IMR-90 (cell line): ENCODE results near the gene RMI1. TPM values are rescaled to one million over a fixed set of nuclear protein-coding genes. Genes with fewer than 3 reads are reported as not detected.

Experiments used
- ATAC-seq: fragments of 200-7000 bp; cut with Tn5 transposase; 2 replicates; pipeline ENCODE4 v1.9.1; 2020; ENCODE audit warnings: low read depth, mild to moderate bottlenecking, moderate library complexity
- Bru-seq: library from RNA; stranded (reverse); fragments of 400-500 nt; gene quantifications from one replicate; lab custom pipeline; 2021; lab: Mats Ljungman, UMichigan
- BruChase-seq, 2 experiments: library from RNA; stranded (reverse); fragments of 400-500 nt; gene quantifications; one replicate each; lab custom pipeline; 2021; lab: Mats Ljungman, UMichigan
- BruUV-seq: library from RNA; stranded (reverse); fragments of 400-500 nt; replicated peaks from 2 replicates; lab custom pipeline; 2021; lab: Mats Ljungman, UMichigan
- CTCF ChIA-PET: fragments of 300-600 bp; formaldehyde crosslinking; extraction: SDS; loops from one replicate; lab custom pipeline; 2021; ENCODE audit warnings: antibody characterized with exemption; lab: Yijun Ruan, JAX
- POLR2A ChIA-PET: fragments of 300-600 bp; sonication (Branson Sonifier 250); formaldehyde crosslinking; loops from one replicate; lab custom pipeline; 2022; ENCODE audit warnings: antibody characterized with exemption; ENCODE audit not compliant: unreplicated experiment; lab: Charles Lee
- DNase-seq: peaks from one replicate; pipeline ENCODE4 v3.0.0; 2013
- H2AFZ ChIP-seq: replicated peaks from 2 replicates; pipeline ENCODE3; 2013; ENCODE audit warnings: low read length, mild to moderate bottlenecking; ENCODE audit not compliant: poor library complexity
- H2AK5ac ChIP-seq: 2 replicates; pipeline ENCODE4 v1.6.1; 2013; ENCODE audit warnings: low read depth, low read length, inconsistent platforms
- H2AK9ac ChIP-seq: replicated peaks from 2 replicates; pipeline ENCODE3; 2013; ENCODE audit warnings: mild to moderate bottlenecking, low read depth, low read length, moderate library complexity; ENCODE audit not compliant: poor library complexity
- H2BK120ac ChIP-seq: 2 replicates; pipeline ENCODE4 v1.6.1; 2013; ENCODE audit warnings: low read depth, low read length, inconsistent platforms
- H2BK15ac ChIP-seq: 3 replicates; pipeline ENCODE4 v1.6.1; 2013; ENCODE audit warnings: low read depth, low read length, inconsistent platforms
- H2BK20ac ChIP-seq: 2 replicates; pipeline ENCODE4 v1.6.1; 2013; ENCODE audit warnings: low read depth, mild to moderate bottlenecking, inconsistent platforms, low read length, moderate library complexity
- H2BK5ac ChIP-seq: 2 replicates; pipeline ENCODE4 v1.6.1; 2013; ENCODE audit warnings: mild to moderate bottlenecking, low read depth, low read length, inconsistent platforms; ENCODE audit not compliant: poor library complexity, severe bottlenecking
- H3K14ac ChIP-seq: replicated peaks from 2 replicates; pipeline ENCODE4 v1.6.1; 2013; ENCODE audit warnings: low read depth, low read length, inconsistent platforms
- H3K18ac ChIP-seq: 2 replicates; pipeline ENCODE4 v1.6.1; 2013; ENCODE audit warnings: low read depth, low read length, control low read depth
- H3K23ac ChIP-seq: 2 replicates; pipeline ENCODE4 v1.6.1; 2013; ENCODE audit warnings: low read depth, low read length, inconsistent platforms
- H3K27ac ChIP-seq: 2 replicates; pipeline ENCODE4 v1.5.1; 2013; ENCODE audit warnings: mild to moderate bottlenecking, control low read depth, low read length; ENCODE audit not compliant: insufficient read depth
- H3K27me3 ChIP-seq: 2 replicates; pipeline ENCODE4 v1.6.1; 2013; ENCODE audit warnings: low read length; ENCODE audit not compliant: control insufficient read depth, insufficient read depth
- H3K36me3 ChIP-seq: 2 replicates; pipeline ENCODE4 v1.6.1; 2013; ENCODE audit warnings: low read length, mixed read lengths; ENCODE audit not compliant: control insufficient read depth, insufficient read depth
- H3K4ac ChIP-seq: 2 replicates; pipeline ENCODE4 v1.6.1; 2013; ENCODE audit warnings: low read depth, low read length, inconsistent platforms
- H3K4me1 ChIP-seq: 2 replicates; pipeline ENCODE4 v1.6.1; 2013; ENCODE audit warnings: low read length, mixed read lengths; ENCODE audit not compliant: control insufficient read depth, insufficient read depth
- H3K4me2 ChIP-seq: 2 replicates; pipeline ENCODE4 v1.6.1; 2013; ENCODE audit warnings: low read depth, mild to moderate bottlenecking, control low read depth, low read length, moderate library complexity
- H3K4me3 ChIP-seq: 2 replicates; pipeline ENCODE4 v1.5.1; 2013; ENCODE audit warnings: low read depth, mild to moderate bottlenecking, control low read depth, low read length, moderate library complexity; ENCODE audit not compliant: insufficient read depth
- H3K56ac ChIP-seq: 2 replicates; pipeline ENCODE4 v1.6.1; 2013; ENCODE audit warnings: low read length, inconsistent platforms; ENCODE audit not compliant: insufficient read depth; ENCODE audit errors: extremely low read depth
- H3K79me1 ChIP-seq, 2 experiments: 2 replicates each; pipeline ENCODE4 v1.6.1; 2013; ENCODE audit warnings: low read length in 2 of 2, inconsistent platforms in 1 of 2, low read depth in 1 of 2
- H3K9ac ChIP-seq: 2 replicates; pipeline ENCODE4 v1.6.1; 2013; ENCODE audit warnings: low read depth, low read length, control low read depth
- H3K9me1 ChIP-seq: 2 replicates; pipeline ENCODE4 v1.6.1; 2013; ENCODE audit warnings: low read length, inconsistent platforms; ENCODE audit not compliant: insufficient read depth
- H3K9me3 ChIP-seq: 2 replicates; pipeline ENCODE4 v1.6.1; 2013; ENCODE audit warnings: low read length; ENCODE audit not compliant: control insufficient read depth, insufficient read depth
- H4K20me1 ChIP-seq: 2 replicates; pipeline ENCODE4 v1.6.1; 2013; ENCODE audit warnings: low read length, inconsistent platforms; ENCODE audit not compliant: insufficient read depth
- H4K5ac ChIP-seq: 2 replicates; pipeline ENCODE4 v1.6.1; 2013; ENCODE audit warnings: mild to moderate bottlenecking, low read depth, low read length, control low read depth
- H4K8ac ChIP-seq, 2 experiments: 2 replicates each; pipeline ENCODE4 v1.6.1; 2013; ENCODE audit warnings: low read depth in 2 of 2, low read length in 2 of 2, control low read depth in 1 of 2, inconsistent platforms in 1 of 2
- H4K91ac ChIP-seq: 2 replicates; pipeline ENCODE4 v1.6.1; 2013; ENCODE audit warnings: low read depth, low read length, inconsistent platforms; ENCODE audit not compliant: insufficient read depth
- BHLHE40 ChIP-seq: fragments of 150-350 bp; IDR thresholded peaks from 2 replicates; pipeline ENCODE4 v1.6.1; 2016; ENCODE audit warnings: mild to moderate bottlenecking, low read depth, low read length
- CEBPB ChIP-seq: IDR thresholded peaks from 2 replicates; pipeline ENCODE4 v1.6.1; 2012; ENCODE audit warnings: low read depth, low read length, improper control_type of control experiment
- FOS ChIP-seq: fragments of 150-350 bp; IDR thresholded peaks from 2 replicates; pipeline ENCODE4 v1.6.1; 2016; ENCODE audit warnings: low read depth, low read length
- MAFK ChIP-seq: IDR thresholded peaks from 2 replicates; pipeline ENCODE4 v1.6.1; 2012; ENCODE audit warnings: low read depth, low read length, improper control_type of control experiment
- MAZ ChIP-seq: IDR thresholded peaks from 2 replicates; pipeline ENCODE4 v1.6.1; 2012; ENCODE audit warnings: low read depth, mild to moderate bottlenecking, low read length, improper control_type of control experiment, moderate library complexity, borderline replicate concordance
- MXI1 ChIP-seq: IDR thresholded peaks from 2 replicates; pipeline ENCODE4 v1.6.1; 2012; ENCODE audit warnings: low read depth, mild to moderate bottlenecking, low read length, moderate library complexity, borderline replicate concordance
- NFE2L2 ChIP-seq: fragments of 150-350 bp; IDR thresholded peaks from 2 replicates; pipeline ENCODE4 v1.6.1; 2016; ENCODE audit warnings: low read depth, mild to moderate bottlenecking, low read length
- RAD21 ChIP-seq: IDR thresholded peaks from 2 replicates; pipeline ENCODE4 v1.6.1; 2012; ENCODE audit warnings: low read length, improper control_type of control experiment
- RCOR1 ChIP-seq: IDR thresholded peaks from 2 replicates; pipeline ENCODE4 v1.6.1; 2012; ENCODE audit warnings: mild to moderate bottlenecking, low read length, improper control_type of control experiment; ENCODE audit not compliant: insufficient replicate concordance
- RFX5 ChIP-seq: IDR thresholded peaks from 2 replicates; pipeline ENCODE4 v1.8.0; 2012; ENCODE audit warnings: low read depth, mild to moderate bottlenecking, low read length, moderate library complexity
- SMC3 ChIP-seq: fragments of 150-350 bp; IDR thresholded peaks from 2 replicates; pipeline ENCODE4 v1.6.1; 2016; ENCODE audit warnings: low read depth, mild to moderate bottlenecking, antibody characterized with exemption, low read length, moderate library complexity
- WGBS, 2 experiments: methylation state at CpG; one replicate each; pipeline versions ENCODE4 v1.1.5 to v1.1.7; 2013; ENCODE audit warnings: missing lambda C conversion rate in 2 of 2; ENCODE audit not compliant: insufficient read length in 1 of 2; ENCODE audit errors: extremely low coverage in 2 of 2; 5-methylcytosine and 5-hydroxymethylcytosine counted together
- dilution Hi-C: fragments of 300-500 bp; cut with HindIII; formaldehyde crosslinking; loops from one replicate; pipeline ENCODE4 v1.14.3; 2018; ENCODE audit warnings: low sequenced_read_pairs; ENCODE audit not compliant: unreplicated experiment
- in situ Hi-C: fragments of 300-500 bp; cut with MboI; formaldehyde crosslinking; loops from 3 replicates; pipeline ENCODE4 v1.14.3; 2019; ENCODE audit warnings: low sequenced_read_pairs, inconsistent platforms, mixed read lengths
- intact Hi-C: fragments of 100-400 bp; cut with micrococcal nuclease; formaldehyde crosslinking; loops from 2 replicates; pipeline ENCODE4 v1.10.0; 2022
- long read RNA-seq: library from polyadenylated mRNA; unstranded; transcript quantifications from one replicate; pipeline ENCODE4 v2.0.0, GENCODE V29; 2021; ENCODE audit not compliant: unreplicated experiment
- polyA plus RNA-seq, 3 experiments: library from polyadenylated mRNA; depleted of rRNA; stranded (reverse); fragments of >200 nt; gene quantifications; 2 replicates each; pipeline ENCODE4 v1.2.3, GENCODE V29; 2012; ENCODE audit warnings: low replicate concordance in 1 of 3
- total RNA-seq: library from RNA; depleted of rRNA; stranded (reverse); fragments of >200 nt; gene quantifications from 2 replicates; pipeline ENCODE4 v1.2.3, GENCODE V29; 2012; rRNA removed
- TF ChIP-seq, protein P1 (sequence below): fragments of 150-350 bp; IDR thresholded peaks from 2 replicates; pipeline ENCODE4 v1.6.1; 2017; ENCODE audit warnings: mild to moderate bottlenecking, antibody characterized with exemption, low read length, low read depth
- TF ChIP-seq, protein P2 (sequence below): fragments of 150-350 bp; IDR thresholded peaks from 2 replicates; pipeline ENCODE4 v1.6.1; 2016; ENCODE audit warnings: low read depth, mild to moderate bottlenecking, low read length, moderate library complexity, borderline replicate concordance

RMI1 gene
- total RNA-seq (6.8 and 12.8 TPM in 2 replicates), polyA plus RNA-seq (2012; rRNA removed) (2.7 and 4.4 TPM in 2 replicates), Bru-seq, nascent RNA (percentile 57 among the genes with signal in this experiment), BruChase-seq, experiment 1, labeled RNA remaining after a 6-hour chase (percentile 68 among the genes with signal in this experiment), BruChase-seq, experiment 2, labeled RNA remaining after a 2-hour chase (percentile 70 among the genes with signal in this experiment)
- 0.38 and 0.65 TPM in 2 replicates for polyA plus RNA-seq (2012; cell fraction: cytosol; rRNA removed)
- 0.11 and 1.7 TPM in 2 replicates for polyA plus RNA-seq (2012; cell fraction: nucleus; rRNA removed; ENCODE audit: low replicate concordance)
- long read RNA-seq, transcript RMI1-202 (3 exons, 1,553 nt) = major isoform, 5 of 9 reads
- long read RNA-seq, partial matches to known transcripts = 0 of 9 reads
- long read RNA-seq, other reads (novel, unspliced or antisense) = 4 of 9 reads

DNA sequence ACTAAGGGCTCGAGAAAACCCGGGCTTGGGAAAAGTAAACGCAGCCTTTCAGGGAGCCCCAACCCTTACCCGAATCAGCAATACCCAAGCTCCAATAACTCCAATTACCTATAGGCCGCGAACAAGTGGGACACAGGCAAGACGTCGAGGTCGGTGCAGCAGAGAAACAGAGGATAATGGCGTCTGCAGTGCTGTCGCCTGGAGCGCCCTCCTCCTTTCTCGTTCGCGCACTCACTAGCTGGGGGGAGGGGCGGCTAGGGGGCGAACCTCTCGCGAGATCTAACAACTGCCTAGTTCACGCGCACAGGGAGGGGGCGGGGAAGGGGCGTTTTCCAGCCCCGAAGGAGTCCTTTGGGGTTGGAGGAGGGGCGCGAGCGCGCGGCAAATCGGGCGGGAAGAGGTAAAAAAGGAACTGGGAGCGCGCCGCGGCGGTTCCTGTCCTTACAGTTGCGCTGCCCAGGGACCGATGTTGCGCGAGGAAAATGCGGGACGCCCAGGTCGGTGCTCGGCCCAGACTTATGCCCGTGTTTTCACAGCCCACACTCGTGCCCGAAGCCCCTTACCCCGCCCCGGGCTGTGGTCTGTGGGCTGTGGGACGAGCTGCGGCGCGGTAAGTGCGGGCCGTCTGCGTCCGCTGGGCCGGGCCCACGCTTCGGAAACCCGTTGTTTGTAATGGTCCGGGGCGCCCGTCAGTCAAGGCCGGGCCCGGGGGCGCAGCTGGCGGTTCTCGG is at the start of gene RMI1:
Gene RMI1, plus strand, starts transcription at position 411 of the 731 bp plus-strand sequence. CDS start 20,182 bp downstream, outside the sequence.
- CTCF ChIA-PET = interaction anchor here (1.1 kb wide), 1 partner anchor 334 kb away, joined by 3 read pairs; no protein-coding TSS in a partner anchor
- peak; percentile 88 for ATAC-seq
- TF ChIP-seq MXI1 (peak; percentile 69; the same call in 1 of the 2 replicates), MAZ (peak; percentile 90; the same call in 1 of the 2 replicates), FOS (no peak), CEBPB (no peak), NFE2L2 (no peak), RAD21 (no peak), RFX5 (0 out of 2 replicates have a peak, but pooled peaks have one; percentile 7), BHLHE40 (no peak), RCOR1 (no peak), MAFK (no peak), SMC3 (no peak)
- TF ChIP-seq, protein P1, sequence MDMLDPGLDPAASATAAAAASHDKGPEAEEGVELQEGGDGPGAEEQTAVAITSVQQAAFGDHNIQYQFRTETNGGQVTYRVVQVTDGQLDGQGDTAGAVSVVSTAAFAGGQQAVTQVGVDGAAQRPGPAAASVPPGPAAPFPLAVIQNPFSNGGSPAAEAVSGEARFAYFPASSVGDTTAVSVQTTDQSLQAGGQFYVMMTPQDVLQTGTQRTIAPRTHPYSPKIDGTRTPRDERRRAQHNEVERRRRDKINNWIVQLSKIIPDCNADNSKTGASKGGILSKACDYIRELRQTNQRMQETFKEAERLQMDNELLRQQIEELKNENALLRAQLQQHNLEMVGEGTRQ = no peak
- TF ChIP-seq, protein P2, sequence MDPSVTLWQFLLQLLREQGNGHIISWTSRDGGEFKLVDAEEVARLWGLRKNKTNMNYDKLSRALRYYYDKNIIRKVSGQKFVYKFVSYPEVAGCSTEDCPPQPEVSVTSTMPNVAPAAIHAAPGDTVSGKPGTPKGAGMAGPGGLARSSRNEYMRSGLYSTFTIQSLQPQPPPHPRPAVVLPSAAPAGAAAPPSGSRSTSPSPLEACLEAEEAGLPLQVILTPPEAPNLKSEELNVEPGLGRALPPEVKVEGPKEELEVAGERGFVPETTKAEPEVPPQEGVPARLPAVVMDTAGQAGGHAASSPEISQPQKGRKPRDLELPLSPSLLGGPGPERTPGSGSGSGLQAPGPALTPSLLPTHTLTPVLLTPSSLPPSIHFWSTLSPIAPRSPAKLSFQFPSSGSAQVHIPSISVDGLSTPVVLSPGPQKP = no peak

More for the DNA sequence above, at the start of gene RMI1:
- H3K4me3 ChIP-seq = peak within 1 kb of the TSS; percentile 88
- peak within 1 kb of the TSS; percentile 98 for H3K9ac ChIP-seq
- peak within 1 kb of the TSS; percentile 81 for H3K4me2 ChIP-seq
- H3K56ac ChIP-seq = peak within 1 kb of the TSS; percentile 99
- peak within 1 kb of the TSS; percentile 100 for H4K91ac ChIP-seq
- H3K4me1 ChIP-seq = no peaks in the 10 kb centered on the region
- BruUV-seq = no TSS peak
- peaks cover 0 to 9% of the 10 kb centered on the region in 2 experiments; a peak in 2 of 4 replicates for H3K79me1 ChIP-seq
- H2BK20ac ChIP-seq = 0 out of 2 replicates have a peak within 1 kb of the TSS, but pooled peaks have one; percentile 11
- H3K4ac ChIP-seq = peak within 1 kb of the TSS; percentile 100
- WGBS, 2 experiments = 0% methylated on average over 41 of the region's 69 CpGs; no CpG with 5 or more reads in 1 of the 2 experiments
- peak within 1 kb of the TSS; percentile 100 for H3K14ac ChIP-seq
- in situ Hi-C loops (no loop called here), intact Hi-C loops (loop anchor here (1.0 to 10.0 kb wide), 3 partner anchors 190 to 281 kb away; partner anchors contain the start of gene UBQLN1), dilution Hi-C loops (no loop called here)
- H2BK120ac ChIP-seq = peak within 1 kb of the TSS; percentile 89
- peak within 1 kb of the TSS; percentile 100 for H2AK9ac ChIP-seq
- H4K5ac ChIP-seq = peak within 1 kb of the TSS; percentile 93
- POLR2A ChIA-PET = interaction anchor here (1.1 kb wide), 1 partner anchor 64 kb away, joined by 3 read pairs; no protein-coding TSS in a partner anchor
- peak within 1 kb of the TSS; percentile 53; the same call in 2 of the 3 replicates for H2BK15ac ChIP-seq
- peaks cover 5% of the 10 kb centered on the region for H3K36me3 ChIP-seq
- no peaks in the 10 kb centered on the region for H3K9me3 ChIP-seq
- peaks cover 43% of the 10 kb centered on the region for H4K20me1 ChIP-seq
- peak; percentile 96 for DNase-seq
- H2AFZ ChIP-seq = peak within 1 kb of the TSS; percentile 95
- peak within 1 kb of the TSS; percentile 99 for H3K23ac ChIP-seq
- H2BK5ac ChIP-seq = peak within 1 kb of the TSS; percentile 98
- peak within 1 kb of the TSS; percentile 100 for H2AK5ac ChIP-seq
- peak within 1 kb of the TSS; percentile 92 for H3K18ac ChIP-seq
- H3K27ac ChIP-seq = peak within 1 kb of the TSS; percentile 98
- H4K8ac ChIP-seq = peak within 1 kb of the TSS; percentile 99 to 100
- H3K27me3 ChIP-seq = no peaks in the 10 kb centered on the region
- H3K9me1 ChIP-seq = no peaks in the 10 kb centered on the region
